Epithelial cell of proximal tubule (primary cell): ENCODE data around the gene RBKS. TPM values are rescaled to one million over a fixed set of nuclear protein-coding genes. Genes with fewer than 3 reads are reported as not detected.

Experiments
- DNase-seq: peaks from one replicate; pipeline ENCODE4 v3.0.0-alpha.2; 2011; ENCODE audit warnings: low read depth
- H3K4me3 ChIP-seq: 2 replicates; pipeline ENCODE4 v1.5.1; 2011; ENCODE audit warnings: low read depth, mild to moderate bottlenecking, low read length
- CTCF ChIP-seq: conservative IDR thresholded peaks from 2 replicates; pipeline ENCODE4 v1.5.1; 2012; ENCODE audit warnings: low read depth, mild to moderate bottlenecking, low read length
- total RNA-seq: library from RNA; depleted of rRNA; stranded (reverse); fragments of >200 nt; gene quantifications from 2 replicates; pipeline ENCODE4 v1.2.3, GENCODE V29; 2015

Gene RBKS
- total RNA-seq, 1 donor from 2014 or later: 2.7 TPM

DNA sequence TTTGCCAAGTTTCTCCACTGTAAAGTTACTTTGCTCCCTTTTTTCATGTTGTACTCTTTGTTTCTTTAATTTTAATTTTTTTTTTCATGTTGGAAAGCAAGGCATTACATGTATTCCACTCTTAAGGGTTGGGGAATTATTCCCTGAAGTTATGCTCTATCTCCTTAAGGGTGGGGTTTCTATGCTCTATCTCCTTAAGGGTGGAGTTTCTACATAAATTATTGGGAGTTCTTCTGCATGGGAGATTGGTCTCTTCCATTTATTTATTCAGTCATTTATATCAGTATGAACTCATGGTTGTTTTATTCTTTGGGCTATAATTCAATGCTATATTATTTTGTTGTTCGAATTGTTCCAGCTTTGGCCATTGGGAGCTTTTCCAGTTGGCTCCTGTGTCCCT is 107.5 kb downstream of the RBKS start:
- no peak overlapping the region for H3K4me3 ChIP-seq
- no peak for DNase-seq
- no peak for TF ChIP-seq CTCF

DNA sequence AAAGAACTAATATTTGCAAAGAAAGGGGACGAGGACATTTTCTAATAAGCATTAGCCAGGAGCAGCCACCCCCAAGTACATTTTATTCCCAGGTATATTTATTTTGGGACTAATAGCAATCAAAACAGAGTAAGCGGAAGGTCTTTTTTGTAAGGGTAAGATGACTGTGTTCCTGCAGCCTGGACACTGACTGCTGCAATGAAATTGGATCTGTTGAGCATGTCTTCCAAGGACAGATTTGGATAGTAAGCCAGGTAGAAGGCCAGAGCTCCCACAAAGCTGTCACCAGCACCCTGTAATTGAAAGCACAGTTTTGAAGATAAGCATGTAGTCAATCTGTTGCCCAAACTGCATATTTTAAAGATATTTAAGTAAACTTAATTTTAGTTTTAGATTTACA is 108.7 kb downstream of the RBKS start:
- TF ChIP-seq CTCF: no peak
- DNase-seq: no peak
- no peak overlapping the region for H3K4me3 ChIP-seq

DNA sequence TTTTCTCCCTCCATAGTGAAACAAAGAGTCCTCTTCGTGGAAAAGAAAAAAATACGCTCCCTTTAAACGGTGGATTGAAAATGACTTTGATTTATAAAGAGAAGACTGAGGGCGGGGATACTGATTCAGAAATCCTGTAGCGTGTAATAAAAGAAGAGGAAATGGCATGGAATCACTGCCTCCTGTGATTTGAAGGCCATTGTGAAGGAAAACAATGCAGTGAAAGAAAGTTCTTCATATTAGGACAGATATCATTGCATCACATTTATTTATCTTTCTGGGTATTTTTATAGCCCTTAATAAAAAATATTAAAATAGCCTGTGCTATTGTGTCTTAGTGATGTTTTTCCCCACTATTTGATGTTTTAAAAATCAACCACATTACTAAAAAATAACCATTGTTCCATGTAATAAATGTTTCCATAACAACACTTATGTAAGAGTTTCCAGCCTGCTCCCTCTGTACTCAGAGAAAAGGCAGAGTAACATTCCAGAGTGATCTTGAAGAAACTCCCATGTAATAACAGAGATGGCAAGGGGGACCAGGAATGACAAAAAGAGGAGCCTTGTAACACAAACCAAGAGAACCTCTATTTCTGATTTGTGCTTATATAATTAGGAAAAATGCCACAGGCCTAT is 110.7 kb downstream of the RBKS start:
- no peak for TF ChIP-seq CTCF
- no peak overlapping the region for H3K4me3 ChIP-seq
- DNase-seq: no peak

DNA sequence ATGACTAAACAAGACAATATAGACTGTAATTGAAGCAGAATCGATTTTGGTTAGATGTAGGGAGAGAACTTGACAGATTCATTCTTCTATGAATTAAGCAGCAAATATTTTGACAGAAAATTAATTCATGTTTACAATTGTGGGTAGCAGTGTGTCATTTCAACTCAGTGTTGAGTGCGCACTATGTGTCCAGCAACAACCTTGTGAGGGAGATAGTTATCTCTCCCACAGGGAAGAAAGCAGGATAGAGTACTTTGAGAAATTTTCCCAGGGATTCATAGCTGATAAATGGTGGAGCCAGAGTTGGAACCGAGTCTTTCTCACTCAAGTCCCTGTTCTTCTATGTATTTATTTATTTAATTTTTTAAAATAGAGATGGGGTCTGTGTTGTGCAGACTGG is 113.5 kb downstream of the RBKS start:
- no peak for TF ChIP-seq CTCF
- DNase-seq: no peak
- H3K4me3 ChIP-seq: no peak overlapping the region

DNA sequence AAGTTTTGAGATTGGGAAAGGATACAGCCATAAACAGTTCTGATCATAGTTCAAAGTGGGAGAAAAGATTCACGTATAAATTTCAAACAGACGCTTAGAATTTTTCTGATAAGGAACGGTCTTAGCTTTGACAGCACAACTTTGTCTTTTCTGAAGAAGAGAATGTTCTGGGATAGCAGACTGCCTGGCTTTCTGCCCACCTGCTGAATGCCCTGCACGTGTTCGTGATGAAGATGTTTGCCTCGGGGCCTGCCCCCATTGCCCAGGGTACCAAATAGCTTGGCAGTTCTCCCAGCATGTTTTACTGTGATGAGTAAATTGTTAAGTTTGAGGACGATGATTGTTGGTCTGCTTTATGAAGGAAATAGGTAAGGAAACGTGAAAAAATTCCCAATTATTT is 114.1 kb downstream of the RBKS start:
- H3K4me3 ChIP-seq: no peak overlapping the region
- no peak for DNase-seq
- TF ChIP-seq CTCF: no peak

- H3K4me3 ChIP-seq: peak overlapping the region; percentile 70
- no peak for TF ChIP-seq CTCF
- DNase-seq: no peak
Observed at GRCh38 chr2:27773959-27774358, 116.2 kb downstream of the RBKS start.

- no peak for DNase-seq
- peak overlapping the region; percentile 70 for H3K4me3 ChIP-seq
- TF ChIP-seq CTCF: no peak
Observed at GRCh38 chr2:27772804-27773203, 117.4 kb downstream of the RBKS start.
